Neural cell (in vitro differentiated cells): ENCODE measurements around the gene ITGB3BP. TPM values are rescaled to one million over a fixed set of nuclear protein-coding genes. Genes with fewer than 3 reads are reported as not detected.

ENCODE experiments used
- H2AFZ ChIP-seq: fragments of 200-600, 300-800 bp; sonication (generic), shearing (Covaris generic); 2 replicates; pipeline ENCODE4 v1.6.0; 2014; ENCODE audit warnings: low read depth, mild to moderate bottlenecking, antibody characterized with exemption, low read length, moderate library complexity
- H3F3A ChIP-seq: fragments of 200-600 bp; shearing (Covaris generic); 2 replicates; pipeline ENCODE4 v1.6.1; 2016; ENCODE audit warnings: mild to moderate bottlenecking, moderate library complexity, mixed read lengths, antibody characterized with exemption, low read length; ENCODE audit not compliant: insufficient read depth, poor library complexity, severe bottlenecking
- H3K27ac ChIP-seq: fragments of 200-600, 300-800 bp; sonication (generic), shearing (Covaris generic); 2 replicates; pipeline ENCODE4 v1.5.1; 2014; ENCODE audit warnings: mild to moderate bottlenecking, low read length, moderate library complexity
- H3K27me3 ChIP-seq: fragments of 300-800, 200-600 bp; sonication (generic), shearing (Covaris generic); 2 replicates; pipeline ENCODE4 v1.6.0; 2014; ENCODE audit warnings: mild to moderate bottlenecking, low read depth, low read length, moderate library complexity; ENCODE audit not compliant: insufficient read depth
- H3K36me3 ChIP-seq: fragments of 300-800, 200-600 bp; sonication (generic), shearing (Covaris generic); 2 replicates; pipeline ENCODE4 v1.5.1; 2014; ENCODE audit warnings: mild to moderate bottlenecking, antibody characterized with exemption, low read length, moderate library complexity; ENCODE audit not compliant: insufficient read depth
- H3K4me2 ChIP-seq: fragments of 300-800, 200-600 bp; sonication (generic), shearing (Covaris generic); 2 replicates; pipeline ENCODE4 v1.6.0; 2014; ENCODE audit warnings: mild to moderate bottlenecking, low read length
- H3K4me3 ChIP-seq: fragments of 300-800, 200-600 bp; sonication (generic), shearing (Covaris generic); 2 replicates; pipeline ENCODE4 v1.5.1; 2014; ENCODE audit warnings: mild to moderate bottlenecking, low read length, moderate library complexity
- H3K79me2 ChIP-seq: fragments of 200-600 bp; shearing (Covaris generic); replicated peaks from 2 replicates; pipeline ENCODE4 v1.6.0; 2014; ENCODE audit warnings: mild to moderate bottlenecking, low read length, moderate library complexity; ENCODE audit not compliant: insufficient read depth
- H3K9ac ChIP-seq: fragments of 300-800, 200-600 bp; sonication (generic), shearing (Covaris generic); 2 replicates; pipeline ENCODE4 v1.6.1; 2016; ENCODE audit warnings: mild to moderate bottlenecking, low read length, mixed read lengths
- H3K9me2 ChIP-seq: fragments of 200-600 bp; shearing (Covaris generic); 2 replicates; pipeline ENCODE4 v1.6.1; 2016; ENCODE audit warnings: mild to moderate bottlenecking, low read length, mixed read lengths; ENCODE audit not compliant: insufficient read depth
- H3K9me3 ChIP-seq: fragments of 200-600, 300-800 bp; sonication (generic), shearing (Covaris generic); 2 replicates; pipeline ENCODE4 v1.6.1; 2016; ENCODE audit warnings: mild to moderate bottlenecking, mixed run types, low read length, moderate library complexity, mixed read lengths
- H4K20me1 ChIP-seq: fragments of 200-600 bp; shearing (Covaris generic); 2 replicates; pipeline ENCODE4 v1.6.1; 2016; ENCODE audit warnings: mild to moderate bottlenecking, mixed run types; ENCODE audit not compliant: insufficient read depth
- CTCF ChIP-seq: fragments of 450-650 bp; IDR thresholded peaks from 2 replicates; pipeline ENCODE4 v1.5.1; 2014; ENCODE audit warnings: antibody characterized with exemption, mild to moderate bottlenecking, moderate library complexity; ENCODE audit not compliant: poor library complexity, severe bottlenecking
- EP300 ChIP-seq: fragments of 450-650 bp; conservative IDR thresholded peaks from 2 replicates; pipeline ENCODE4 v1.6.1; 2014; ENCODE audit warnings: antibody characterized with exemption, mild to moderate bottlenecking, moderate library complexity; ENCODE audit not compliant: poor library complexity, severe bottlenecking
- EZH2 ChIP-seq: fragments of 200-600, 300-800 bp; shearing (Covaris generic), sonication (generic); IDR thresholded peaks from 2 replicates; pipeline ENCODE4 v1.6.1; 2014; ENCODE audit warnings: antibody characterized with exemption, low read length, borderline replicate concordance, mild to moderate bottlenecking; ENCODE audit not compliant: insufficient read depth, poor library complexity, severe bottlenecking
- MXI1 ChIP-seq: fragments of 450-650 bp; conservative IDR thresholded peaks from 2 replicates; pipeline ENCODE4 v1.6.1; 2014; ENCODE audit warnings: antibody characterized with exemption, mild to moderate bottlenecking; ENCODE audit not compliant: poor library complexity, severe bottlenecking
- POLR2AphosphoS5 ChIP-seq: IDR thresholded peaks from 2 replicates; pipeline ENCODE4 v1.6.1; 2012
- RAD21 ChIP-seq: fragments of 450-650 bp; conservative IDR thresholded peaks from 2 replicates; pipeline ENCODE4 v1.6.1; 2014; ENCODE audit warnings: antibody characterized with exemption, mild to moderate bottlenecking, moderate library complexity
- REST ChIP-seq: IDR thresholded peaks from 2 replicates; pipeline ENCODE4 v1.6.1; 2012; ENCODE audit warnings: borderline replicate concordance
- TAF1 ChIP-seq: IDR thresholded peaks from 2 replicates; pipeline ENCODE4 v1.6.1; 2012; ENCODE audit warnings: low read depth
- polyA plus RNA-seq: library from polyadenylated mRNA; depleted of rRNA; stranded (reverse); fragments of >200 nt; gene quantifications from 2 replicates; pipeline ENCODE4 v1.2.3, GENCODE V29; 2014

The ITGB3BP gene
- polyA plus RNA-seq, 1 donor from 2014 or later = 29.0 TPM

- no peaks in the 10 kb centered on the region for H3K36me3 ChIP-seq
- H3K27ac ChIP-seq = no peak overlapping the region
- no peak overlapping the region for H3K9ac ChIP-seq
- H3K79me2 ChIP-seq = peaks cover 11% of the 10 kb centered on the region
- H3K4me3 ChIP-seq = no peak overlapping the region
- TF ChIP-seq TAF1 (no peak), RAD21 (no peak), POLR2AphosphoS5 (no peak), EP300 (no peak), REST (no peak), CTCF (no peak), EZH2 (no peak), MXI1 (no peak)
- H3K9me3 ChIP-seq = peaks cover 4% of the 10 kb centered on the region
- no peak overlapping the region for H3K4me2 ChIP-seq
- H3K27me3 ChIP-seq = no peaks in the 10 kb centered on the region
- no peaks in the 10 kb centered on the region for H3K9me2 ChIP-seq
- no peaks in the 10 kb centered on the region for H4K20me1 ChIP-seq
- H2AFZ ChIP-seq = no peak overlapping the region
- H3F3A ChIP-seq = no peaks in the 10 kb centered on the region
Measured at GRCh38 chr1:63516629-63517028, 6.4 kb downstream of the ITGB3BP start.

GRCh38 chr1:63512584-63512983, 10.4 kb downstream of the ITGB3BP start:
- no peak overlapping the region for H3K4me2 ChIP-seq
- no peaks in the 10 kb centered on the region for H3K9me2 ChIP-seq
- H3K27me3 ChIP-seq = no peaks in the 10 kb centered on the region
- H4K20me1 ChIP-seq = no peaks in the 10 kb centered on the region
- H3K36me3 ChIP-seq = no peaks in the 10 kb centered on the region
- H2AFZ ChIP-seq = no peak overlapping the region
- no peak overlapping the region for H3K27ac ChIP-seq
- no peak overlapping the region for H3K4me3 ChIP-seq
- H3K9ac ChIP-seq = no peak overlapping the region
- TF ChIP-seq EZH2 = no peak
- peaks cover 4% of the 10 kb centered on the region for H3K9me3 ChIP-seq
- H3F3A ChIP-seq = no peaks in the 10 kb centered on the region
- peaks cover 5% of the 10 kb centered on the region for H3K79me2 ChIP-seq

GRCh38 chr1:63509718-63510117, 13.3 kb downstream of the ITGB3BP start:
- no peak overlapping the region for H3K4me3 ChIP-seq
- H2AFZ ChIP-seq = no peak overlapping the region
- no peaks in the 10 kb centered on the region for H3K9me2 ChIP-seq
- no peaks in the 10 kb centered on the region for H3F3A ChIP-seq
- peaks cover 4% of the 10 kb centered on the region for H3K9me3 ChIP-seq
- H3K4me2 ChIP-seq = no peak overlapping the region
- TF ChIP-seq CTCF = no peak
- H4K20me1 ChIP-seq = no peaks in the 10 kb centered on the region
- no peak overlapping the region for H3K27ac ChIP-seq
- H3K9ac ChIP-seq = no peak overlapping the region
- no peaks in the 10 kb centered on the region for H3K36me3 ChIP-seq
- no peaks in the 10 kb centered on the region for H3K27me3 ChIP-seq
- peaks cover 5% of the 10 kb centered on the region for H3K79me2 ChIP-seq
